ENCODE data around the gene ZFAND2B.

DNA sequence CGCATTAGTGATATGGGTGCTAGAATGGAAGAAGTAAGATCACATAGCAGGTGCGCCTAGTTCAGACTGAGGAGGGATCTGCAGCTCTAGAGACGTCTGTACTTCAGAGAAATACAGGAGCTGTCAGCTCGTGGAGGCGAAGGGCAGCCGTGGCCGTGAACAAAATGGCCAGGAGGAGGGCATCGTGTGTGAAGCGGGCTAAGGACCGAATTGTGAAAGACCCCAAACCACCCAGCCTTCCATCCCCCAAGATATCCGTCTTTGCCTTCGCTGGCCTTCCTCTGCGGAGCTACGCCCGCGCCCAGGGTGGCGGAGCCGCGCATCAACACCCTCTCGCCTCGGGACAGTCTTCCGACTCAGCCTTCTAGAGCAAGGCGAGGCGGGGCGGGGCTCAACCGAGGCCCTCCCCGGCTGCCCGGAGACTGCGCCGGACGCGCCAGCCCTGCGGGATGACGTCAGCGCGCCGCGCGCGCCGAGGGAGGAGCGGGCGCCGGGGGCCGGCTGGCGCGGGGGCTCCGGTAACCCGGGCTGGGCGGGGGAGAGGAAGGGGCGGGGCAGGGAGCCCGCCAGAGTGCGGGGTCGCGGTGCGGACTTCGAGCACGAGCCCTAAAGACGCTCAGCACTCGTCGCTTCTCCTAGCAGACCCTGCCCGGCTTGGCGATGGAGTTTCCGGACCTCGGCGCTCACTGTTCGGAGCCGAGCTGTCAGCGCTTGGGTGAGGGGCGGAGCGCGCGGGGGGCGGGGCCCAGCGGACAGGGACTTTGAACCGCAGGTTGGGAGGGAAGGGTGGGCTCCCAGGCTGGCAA lies at the start of gene ZFAND2B:
- TF ChIP-seq CTCF (IDR thresholded peaks at IDR 0.05; ENCODE audit: poor library complexity): peak; percentile 7
- no peak for TF ChIP-seq EZH2 (IDR thresholded peaks at IDR 0.05; ENCODE audit: borderline replicate concordance)
- no peak for TF ChIP-seq EZH2phosphoT487 (IDR thresholded peaks at IDR 0.05; ENCODE audit: low read depth, severe bottlenecking, unreplicated experiment)

All from hepatocyte (in vitro differentiated cells).